ENCODE data around the gene LILRB5. TPM values are rescaled to one million over a fixed set of nuclear protein-coding genes. Genes with fewer than 3 reads are reported as not detected.
"Not testable (repeated sequence)": the region's sequence is repeated elsewhere in the genome, so short reads cannot be mapped to it uniquely, and the experiment has no call there.

The LILRB5 gene
- total RNA-seq, 1 experiment from 2014 or later = not detected

- H3K9me2 ChIP-seq (ENCODE audit: insufficient read depth); BruUV-seq (replicated peaks); POLR2A ChIA-PET (ENCODE audit: unreplicated experiment); H4K20me1 ChIP-seq (ENCODE audit: insufficient read depth); H3K79me2 ChIP-seq (ENCODE audit: low read depth); H3K36me3 ChIP-seq (ENCODE audit: low read depth); H3K27ac ChIP-seq; H2AFZ ChIP-seq; H3K4me2 ChIP-seq; H3K9me3 ChIP-seq (ENCODE audit: insufficient read depth, low read depth); DNase-seq; H3F3A ChIP-seq (ENCODE audit: insufficient read depth, low read depth); H3K4me3 ChIP-seq; CTCF ChIA-PET; intact Hi-C loops (cut with micrococcal nuclease; ENCODE audit: unreplicated experiment); H3K4me1 ChIP-seq (replicated peaks; ENCODE audit: insufficient read depth): not testable (repeated sequence)
- peaks cover 95% of the 10 kb centered on the region for H3K27me3 ChIP-seq (ENCODE audit: insufficient read depth, low read depth)
Measured at GRCh38 chr19:54285427-54286056, 28.5 kb upstream of the LILRB5 start.

GRCh38 chr19:54282686-54283470, 25.8 kb upstream of the LILRB5 start:
- Histone ChIP-seq H3K79me2 (ENCODE audit: low read depth) (no peaks in the 10 kb centered on the region), H3F3A (ENCODE audit: insufficient read depth, low read depth) (no peaks in the 10 kb centered on the region), H3K27ac (no peak overlapping the region), H2AFZ (no peak overlapping the region), H3K4me1 (replicated peaks; ENCODE audit: insufficient read depth) (no peaks in the 10 kb centered on the region), H3K4me3 (no peak overlapping the region), H3K9me2 (ENCODE audit: insufficient read depth) (no peaks in the 10 kb centered on the region), H4K20me1 (ENCODE audit: insufficient read depth) (no peaks in the 10 kb centered on the region), H3K9me3 (ENCODE audit: insufficient read depth, low read depth) (no peaks in the 10 kb centered on the region), H3K4me2 (no peak overlapping the region), H3K27me3 (ENCODE audit: insufficient read depth, low read depth) (peaks cover 95% of the 10 kb centered on the region), H3K36me3 (ENCODE audit: low read depth) (no peaks in the 10 kb centered on the region)
- intact Hi-C loops (cut with micrococcal nuclease; ENCODE audit: unreplicated experiment) = no loop called here
- TF ChIP-seq CTCF (conservative IDR thresholded peaks at IDR 0.05) = no peak
- no peak for TF ChIP-seq EZH2 (IDR thresholded peaks at IDR 0.05; ENCODE audit: low read depth)
- DNase-seq = no peak
- ChIA-PET CTCF (no interaction called here), POLR2A (ENCODE audit: unreplicated experiment) (no interaction called here)
- no TSS peak for BruUV-seq (replicated peaks)

GRCh38 chr19:54281729-54282075, 24.6 kb upstream of the LILRB5 start:
- POLR2A ChIA-PET (ENCODE audit: unreplicated experiment); H3F3A ChIP-seq (ENCODE audit: insufficient read depth, low read depth); H3K27ac ChIP-seq; H3K9me3 ChIP-seq (ENCODE audit: insufficient read depth, low read depth); H2AFZ ChIP-seq; BruUV-seq (replicated peaks); H3K79me2 ChIP-seq (ENCODE audit: low read depth); H3K4me1 ChIP-seq (replicated peaks; ENCODE audit: insufficient read depth); H3K36me3 ChIP-seq (ENCODE audit: low read depth); H4K20me1 ChIP-seq (ENCODE audit: insufficient read depth); H3K4me3 ChIP-seq; intact Hi-C loops (cut with micrococcal nuclease; ENCODE audit: unreplicated experiment); DNase-seq; H3K4me2 ChIP-seq; CTCF ChIA-PET; H3K9me2 ChIP-seq (ENCODE audit: insufficient read depth): not testable (repeated sequence)
- H3K27me3 ChIP-seq (ENCODE audit: insufficient read depth, low read depth) = peaks cover 94% of the 10 kb centered on the region

GRCh38 chr19:54281007-54281728, 24.1 kb upstream of the LILRB5 start, which contains the start of gene LILRB2:
LILRB2 (minus strand) TSS chr19:54281110; CDS start chr19:54280496, 614 bp downstream.
- Histone ChIP-seq H2AFZ (no peak within 1 kb of the TSS), H3K79me2 (ENCODE audit: low read depth) (no peaks in the 10 kb centered on the region), H3K9me3 (ENCODE audit: insufficient read depth, low read depth) (no peaks in the 10 kb centered on the region), H3K4me3 (no peak within 1 kb of the TSS), H3K4me2 (no peak within 1 kb of the TSS), H3K27me3 (ENCODE audit: insufficient read depth, low read depth) (peaks cover 94% of the 10 kb centered on the region), H3K36me3 (ENCODE audit: low read depth) (no peaks in the 10 kb centered on the region), H3K4me1 (replicated peaks; ENCODE audit: insufficient read depth) (no peaks in the 10 kb centered on the region), H3K9me2 (ENCODE audit: insufficient read depth) (no peaks in the 10 kb centered on the region), H3K27ac (no peak within 1 kb of the TSS), H4K20me1 (ENCODE audit: insufficient read depth) (no peaks in the 10 kb centered on the region), H3F3A (ENCODE audit: insufficient read depth, low read depth) (no peaks in the 10 kb centered on the region)
- intact Hi-C loops (cut with micrococcal nuclease; ENCODE audit: unreplicated experiment) = no loop called here
- no TSS peak for BruUV-seq (replicated peaks)
- ChIA-PET CTCF (no interaction called here), POLR2A (ENCODE audit: unreplicated experiment) (no interaction called here)
- DNase-seq = no peak
- TF ChIP-seq CTCF (conservative IDR thresholded peaks at IDR 0.05) (no peak), EZH2 (IDR thresholded peaks at IDR 0.05; ENCODE audit: low read depth) (no peak)

- H3K4me3 ChIP-seq; H4K20me1 ChIP-seq (ENCODE audit: insufficient read depth); intact Hi-C loops (cut with micrococcal nuclease; ENCODE audit: unreplicated experiment); H3K79me2 ChIP-seq (ENCODE audit: low read depth); H3K4me1 ChIP-seq (replicated peaks; ENCODE audit: insufficient read depth); H3F3A ChIP-seq (ENCODE audit: insufficient read depth, low read depth); BruUV-seq (replicated peaks); CTCF ChIA-PET; DNase-seq; H3K9me3 ChIP-seq (ENCODE audit: insufficient read depth, low read depth); H2AFZ ChIP-seq; H3K36me3 ChIP-seq (ENCODE audit: low read depth); POLR2A ChIA-PET (ENCODE audit: unreplicated experiment); H3K4me2 ChIP-seq; H3K9me2 ChIP-seq (ENCODE audit: insufficient read depth); H3K27ac ChIP-seq: not testable (repeated sequence)
- H3K27me3 ChIP-seq (ENCODE audit: insufficient read depth, low read depth) = peaks cover 97% of the 10 kb centered on the region
Measured at GRCh38 chr19:54280441-54280840, 23.4 kb upstream of the LILRB5 start.

All from PC-9 (cell line).